GM18868 (cell line): Measurements from ENCODE around the gene HAGH.
A peak's percentile ranks its signal among the peaks of the same experiment; 100 is the strongest.

Source experiments
- ATAC-seq: cut with Tn5 transposase; IDR thresholded peaks from one replicate; pipeline ENCODE4 v1.9.1; 2021; ENCODE audit warnings: mild to moderate bottlenecking, moderate library complexity; ENCODE audit not compliant: unreplicated experiment

HAGH gene

DNA sequence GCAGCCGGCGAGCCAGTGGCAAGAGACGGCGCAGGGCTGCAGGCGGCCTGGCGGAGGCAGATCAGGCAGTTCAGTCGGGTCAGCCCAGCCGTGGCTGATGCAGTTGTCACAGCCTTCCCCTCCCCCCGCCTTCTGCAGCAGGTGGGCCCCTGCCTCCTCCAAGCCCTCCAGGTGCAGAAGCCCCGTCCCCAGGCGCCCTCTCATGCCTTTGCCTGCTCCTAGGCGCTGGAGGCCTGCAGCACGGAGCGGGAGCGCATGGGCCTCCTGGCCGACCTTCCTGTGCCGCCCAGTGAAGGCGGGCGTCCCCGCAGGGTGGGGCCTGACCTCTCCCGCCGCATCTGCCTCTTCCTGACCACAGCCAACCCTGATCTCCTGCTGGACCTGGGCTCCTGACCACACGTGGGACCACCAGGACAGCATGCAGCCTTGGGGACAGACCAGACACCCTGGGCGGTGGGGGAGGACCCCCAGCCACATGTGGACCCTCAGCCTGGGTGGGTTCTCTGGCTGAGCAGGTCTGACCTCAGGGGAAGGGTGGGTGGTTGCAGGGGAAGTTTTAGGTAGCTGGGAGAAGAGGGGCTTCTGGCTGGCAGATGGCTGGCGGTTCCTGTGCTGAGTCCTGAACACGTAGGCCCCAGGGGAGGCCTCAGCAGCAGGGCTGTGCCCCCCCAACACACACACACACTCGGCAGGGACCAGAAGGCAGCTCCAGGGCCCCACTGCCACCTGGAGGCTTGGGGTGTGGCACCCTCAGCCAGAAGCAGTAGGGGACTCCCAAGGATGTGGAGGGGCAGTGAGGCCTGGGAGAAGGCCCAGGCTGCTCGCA lies 50.6 kb downstream of the HAGH start:
- no peak for ATAC-seq

- no peak for ATAC-seq
Observed at GRCh38 chr16:1775006-1775845, 51.4 kb downstream of the HAGH start.

DNA sequence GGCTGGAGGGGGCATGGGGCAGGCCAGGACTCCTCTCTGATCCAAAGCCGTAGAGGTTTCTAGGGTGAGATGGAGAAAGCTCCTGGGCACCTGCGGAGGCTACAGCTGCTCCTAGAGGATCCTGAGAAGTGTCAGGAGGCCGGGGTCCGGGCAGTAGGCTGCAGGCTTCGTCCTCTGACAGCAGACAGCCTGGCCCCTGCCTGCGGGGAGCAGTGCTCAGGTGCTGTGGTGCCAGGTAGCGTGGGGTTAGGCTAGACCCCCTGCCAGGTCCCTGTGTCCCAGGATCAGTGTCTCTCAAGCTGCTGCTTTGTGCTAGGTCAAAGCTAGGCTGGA lies 52.2 kb downstream of the HAGH start:
- no peak for ATAC-seq

- ATAC-seq = no peak
Observed at GRCh38 chr16:1773703-1774447, 52.8 kb downstream of the HAGH start.

- peak; percentile 39 for ATAC-seq
Observed at GRCh38 chr16:1772908-1773702, 53.5 kb downstream of the HAGH start, which contains the start of gene MRPS34. MRPS34 (minus strand) TSS chr16:1773134; CDS start chr16:1773119, 15 bp downstream.

DNA sequence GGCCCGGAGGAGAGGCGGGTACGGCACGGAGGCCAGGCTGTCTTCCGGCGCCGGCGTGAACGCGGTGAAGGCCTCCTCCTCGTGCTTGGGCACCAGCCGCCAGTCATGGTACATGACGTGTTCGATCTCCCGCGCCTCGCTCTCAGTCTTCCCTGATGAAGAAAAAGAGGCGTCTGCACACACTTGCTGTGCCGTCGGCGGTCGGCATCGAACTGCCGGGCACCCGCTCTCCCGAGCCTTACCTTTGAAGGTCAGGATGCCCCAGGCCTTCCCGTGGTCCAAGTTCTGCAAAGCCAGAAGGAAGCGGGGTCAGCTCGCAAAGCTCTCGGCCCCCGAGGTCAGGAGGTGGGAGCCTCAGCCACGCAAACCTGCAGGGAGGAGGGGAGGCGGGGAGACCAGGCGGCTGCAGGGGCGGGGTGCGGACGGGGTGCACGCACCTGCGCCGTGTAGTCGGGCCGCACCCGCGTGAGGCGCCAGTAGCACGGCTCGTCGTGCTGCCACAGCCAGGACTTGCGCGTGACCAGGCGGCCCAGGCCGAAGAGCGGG lies 54.2 kb downstream of the HAGH start, which contains the start of gene EME2:
TSS of gene EME2 (plus strand) at position 449 of the 546 bp plus-strand sequence. CDS start 418 bp downstream, outside the sequence.
- peak; percentile 15 for ATAC-seq

DNA sequence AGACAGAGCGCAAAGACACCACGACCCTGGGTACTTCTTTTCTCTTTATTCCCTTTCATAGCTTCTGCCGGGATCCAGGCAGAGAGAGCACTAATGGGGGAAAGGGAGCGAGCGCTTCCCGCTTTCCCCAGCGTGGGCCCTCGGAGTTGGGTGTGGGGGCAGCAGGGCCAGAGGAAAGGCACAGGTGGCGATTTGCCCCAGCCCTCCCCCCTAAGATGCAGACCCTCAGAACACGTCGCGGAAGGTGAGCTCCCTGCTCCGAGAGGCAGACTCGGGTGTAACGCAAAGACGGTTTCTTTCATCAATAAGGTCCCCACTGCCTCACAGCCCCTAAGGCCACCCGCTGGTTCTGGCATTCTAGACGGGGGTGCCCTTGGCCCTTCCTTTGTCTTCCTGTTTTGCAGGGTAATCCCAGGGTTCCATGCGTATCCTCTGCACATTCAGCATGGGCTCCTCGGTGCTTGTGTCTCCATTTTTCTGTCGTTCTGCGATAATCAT lies 54.7 kb downstream of the HAGH start:
- ATAC-seq = no peak

DNA sequence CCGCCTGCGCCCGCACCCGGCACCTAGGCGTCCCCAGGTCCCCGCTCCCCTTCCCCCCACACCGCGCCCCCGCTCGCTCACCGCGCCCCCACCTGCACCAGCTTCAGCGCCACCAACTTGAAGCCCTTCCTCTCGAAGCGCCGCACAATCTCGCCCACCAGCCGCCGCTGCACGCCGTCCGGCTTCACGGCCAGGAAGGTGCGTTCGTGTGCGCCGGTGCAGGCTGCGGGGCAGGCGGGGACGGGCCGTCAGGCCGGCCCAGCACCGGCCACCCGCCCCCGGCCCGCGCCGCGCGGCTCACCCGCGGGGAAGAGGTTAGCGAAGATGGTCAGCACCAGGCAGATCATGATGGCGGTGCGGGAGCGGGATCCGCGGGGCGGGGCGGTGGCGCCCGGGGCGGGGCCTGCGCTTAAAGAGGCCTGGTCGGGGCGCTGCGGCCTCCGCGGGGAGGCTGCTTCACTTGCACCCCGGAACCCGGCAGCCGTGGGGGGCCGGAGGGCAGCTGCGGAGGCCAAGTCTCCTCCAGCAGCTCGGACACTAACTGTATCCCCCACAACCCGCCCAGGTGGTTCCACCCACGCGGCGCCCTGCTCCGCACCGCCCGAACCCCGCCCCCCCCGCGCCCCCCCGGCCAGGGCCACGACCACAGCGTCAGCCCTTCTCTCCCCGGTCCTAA lies 55.3 kb downstream of the HAGH start, which contains the start of gene NME3:
TSS of gene NME3 (minus strand) at position 356 of the 676 bp plus-strand sequence. CDS start at position 347, 9 bp downstream.
- ATAC-seq = no peak

DNA sequence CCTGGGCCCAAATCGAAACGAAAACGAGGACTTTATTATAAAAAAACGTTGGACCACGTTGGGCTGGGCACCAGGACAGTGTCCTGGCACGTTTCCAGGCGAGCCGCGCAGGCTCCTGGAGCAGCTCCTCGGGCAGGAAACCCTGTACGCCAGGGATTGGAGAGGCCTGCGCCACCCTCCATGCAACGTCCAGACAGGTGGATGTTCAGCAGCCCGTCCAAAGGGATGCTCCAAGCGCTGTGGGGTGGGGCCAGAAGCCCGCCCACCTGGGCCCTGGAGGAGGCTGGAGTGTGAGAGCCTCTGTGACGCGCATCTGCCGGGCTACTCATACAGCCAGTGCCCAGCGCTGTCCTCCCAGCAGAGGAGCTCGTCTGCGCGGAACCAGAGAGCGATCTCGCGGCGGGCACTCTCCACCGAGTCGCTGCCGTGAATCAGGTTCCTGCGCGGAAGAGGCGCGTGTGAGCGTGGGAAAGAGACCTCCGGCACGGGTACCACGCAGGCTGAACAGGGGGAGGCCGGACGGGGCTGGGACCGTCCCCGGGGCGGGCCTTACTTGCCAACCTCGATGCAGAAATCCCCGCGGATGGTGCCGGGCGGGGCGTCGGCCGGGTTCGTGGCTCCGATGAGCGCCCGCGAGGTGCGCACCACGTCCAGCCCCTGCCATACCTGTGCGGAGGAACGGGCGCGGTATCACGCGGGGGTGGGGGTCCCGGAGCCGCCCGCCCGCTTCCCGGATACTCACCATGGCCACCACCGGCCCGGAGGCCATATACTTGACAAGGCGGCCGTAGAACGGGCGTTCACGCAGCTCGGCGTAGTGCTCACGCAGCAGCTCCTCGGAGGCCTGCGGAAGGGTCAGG lies 56.1 kb downstream of the HAGH start:
- ATAC-seq = no peak

DNA sequence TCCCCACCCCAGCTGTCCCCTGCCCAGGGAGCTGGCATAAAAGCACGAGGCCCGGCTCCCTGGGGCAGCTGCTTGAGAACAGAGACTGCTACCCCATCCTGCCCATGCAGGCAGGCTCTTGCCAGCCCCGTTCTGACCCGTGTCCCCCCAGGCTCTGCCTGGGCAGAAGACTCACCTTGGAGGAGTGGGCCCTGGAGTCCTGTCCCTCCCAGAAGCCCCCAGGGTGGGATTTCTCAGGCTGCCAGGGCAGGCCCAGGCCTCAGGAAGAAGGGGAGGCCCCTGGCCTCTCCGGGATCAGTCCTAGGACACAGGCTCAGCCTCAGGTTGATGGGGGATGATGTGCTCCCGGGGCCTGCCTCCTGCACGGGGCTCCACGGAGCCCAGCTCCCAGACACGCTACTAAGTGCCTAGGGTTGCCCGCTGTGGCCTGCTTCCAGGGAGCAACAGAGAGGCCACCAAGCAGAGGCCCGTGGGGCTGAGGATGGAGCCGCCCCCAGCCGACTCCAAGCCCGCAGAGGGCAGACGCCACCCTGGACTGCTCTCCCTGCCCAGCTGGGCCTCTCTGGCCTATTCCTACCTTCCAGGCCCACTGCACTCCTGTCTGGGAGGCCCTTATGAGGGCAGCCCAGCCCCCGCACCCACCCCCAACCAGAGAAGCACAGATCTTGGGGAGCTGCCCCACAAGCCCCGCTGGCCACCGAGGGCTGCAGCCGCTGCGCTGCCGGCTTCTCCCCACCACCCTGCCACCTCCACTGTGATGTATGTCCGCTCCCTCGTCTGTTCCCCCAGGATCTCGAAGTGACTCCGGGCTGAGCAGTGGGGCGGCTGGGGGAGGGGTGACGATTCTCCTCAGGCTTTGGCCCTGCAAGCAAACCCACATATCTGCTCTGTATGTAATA lies 57.0 kb downstream of the HAGH start:
- no peak for ATAC-seq

GRCh38 chr16:1768767-1769401 lies 57.7 kb downstream of the HAGH start:
- no peak for ATAC-seq

- ATAC-seq = no peak
Observed at GRCh38 chr16:1768061-1768766, 58.4 kb downstream of the HAGH start.

GRCh38 chr16:1767116-1767994 lies 59.3 kb downstream of the HAGH start:
- ATAC-seq = no peak

- ATAC-seq = no peak
Observed at GRCh38 chr16:1766701-1767100, 59.9 kb downstream of the HAGH start.

GRCh38 chr16:1766231-1766630 lies 60.4 kb downstream of the HAGH start:
- ATAC-seq = no peak
